Activated T-cell treated with anti-CD3 and anti-CD28 coated beads, Interleukin-2, amount 50 U/mL, for 48 hours (primary cell): ENCODE data around the gene IPCEF1.
"Not testable (repeated sequence)": the region's sequence is repeated elsewhere in the genome, so short reads cannot be mapped to it uniquely, and the experiment has no call there.

Experiments
- DNase-seq, 2 experiments: peaks; one replicate each; pipeline ENCODE4 v3.0.0-alpha.2; 2020

IPCEF1 gene

DNA sequence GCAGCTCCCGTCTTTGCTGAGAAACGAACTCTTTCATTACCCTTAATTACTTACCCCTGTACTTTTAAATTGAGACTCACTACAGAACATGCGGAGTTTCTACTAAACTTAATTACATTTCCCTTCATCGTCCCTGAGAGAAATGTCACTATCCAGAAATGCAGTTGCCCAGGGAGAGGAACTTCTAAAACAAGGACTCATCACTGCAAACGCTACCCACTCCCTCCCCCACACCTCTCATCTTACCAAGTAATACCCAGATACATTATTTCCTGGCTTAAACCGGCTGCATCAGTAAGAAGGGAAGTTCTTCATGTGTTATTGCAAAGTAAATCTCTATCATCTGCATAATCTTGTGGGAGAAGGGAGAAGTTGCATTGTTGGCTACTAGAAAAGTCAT lies 138.3 kb downstream of the IPCEF1 start:
- no peak for DNase-seq

GRCh38 chr6:154213782-154214181 lies 142.8 kb downstream of the IPCEF1 start:
- no peak for DNase-seq

DNA sequence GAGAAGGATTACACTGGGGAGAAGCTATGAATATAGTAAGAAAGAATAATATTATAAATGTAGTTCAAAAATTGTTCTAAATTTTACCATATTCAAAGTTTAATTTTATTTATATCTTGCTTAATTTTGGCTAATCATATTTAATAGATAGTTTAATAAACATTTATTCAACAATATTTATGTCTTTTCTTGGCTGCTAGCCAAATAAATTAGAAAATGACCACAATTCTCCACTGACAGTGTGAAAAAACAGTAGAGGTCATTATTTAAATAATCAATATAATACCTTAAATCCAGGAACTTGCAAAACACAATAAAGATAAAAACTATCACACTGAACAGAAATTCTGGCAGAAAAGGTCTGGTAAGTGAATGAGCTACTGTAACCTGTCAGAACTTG lies 145.9 kb downstream of the IPCEF1 start:
- DNase-seq: no peak

GRCh38 chr6:154209555-154209954 lies 147.0 kb downstream of the IPCEF1 start:
- no peak for DNase-seq

- DNase-seq: no peak
Observed at GRCh38 chr6:154206996-154207395, 149.6 kb downstream of the IPCEF1 start.

GRCh38 chr6:154206141-154206540 lies 150.5 kb downstream of the IPCEF1 start:
- no peak for DNase-seq

DNA sequence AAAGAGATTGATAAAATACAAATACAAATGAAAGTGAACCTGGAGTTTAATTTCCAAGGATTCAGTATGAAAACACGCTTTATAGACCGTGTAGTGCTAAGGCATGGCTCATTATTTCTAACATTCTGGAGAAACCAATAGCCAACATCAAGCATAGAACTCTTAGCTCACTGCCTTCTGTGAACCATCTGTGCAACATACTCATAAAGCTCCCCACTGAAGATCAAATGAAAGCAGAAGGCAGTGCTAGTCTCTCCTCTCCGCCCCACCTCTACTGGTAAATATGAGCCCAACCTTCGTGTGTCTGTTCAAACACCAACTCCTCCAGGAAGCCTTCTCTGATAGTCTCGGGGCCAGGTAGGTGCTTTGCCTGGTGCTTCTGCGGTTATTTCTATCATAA lies 153.6 kb downstream of the IPCEF1 start:
- DNase-seq: no peak

DNA sequence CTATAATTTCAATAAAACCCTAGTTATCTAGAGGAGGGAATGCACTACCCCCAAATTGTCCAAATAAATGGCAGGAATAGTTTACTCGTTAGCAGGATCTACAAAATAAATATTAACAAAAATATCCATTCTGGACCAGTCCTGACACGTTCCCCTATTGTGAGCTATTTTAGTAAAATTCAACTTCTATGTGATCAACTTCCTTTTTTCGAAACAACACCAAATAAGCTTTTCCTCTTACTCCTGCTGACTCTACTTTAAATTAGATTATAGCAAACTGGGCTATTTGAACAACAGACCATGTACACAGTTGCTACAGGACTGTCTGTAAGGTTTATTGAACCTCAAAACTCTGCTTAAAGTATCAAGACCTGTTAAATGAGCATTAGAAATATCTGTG lies 154.3 kb downstream of the IPCEF1 start:
- DNase-seq: no peak

- not testable (repeated sequence) for DNase-seq
Observed at GRCh38 chr6:154201688-154202087, 154.9 kb downstream of the IPCEF1 start.

DNA sequence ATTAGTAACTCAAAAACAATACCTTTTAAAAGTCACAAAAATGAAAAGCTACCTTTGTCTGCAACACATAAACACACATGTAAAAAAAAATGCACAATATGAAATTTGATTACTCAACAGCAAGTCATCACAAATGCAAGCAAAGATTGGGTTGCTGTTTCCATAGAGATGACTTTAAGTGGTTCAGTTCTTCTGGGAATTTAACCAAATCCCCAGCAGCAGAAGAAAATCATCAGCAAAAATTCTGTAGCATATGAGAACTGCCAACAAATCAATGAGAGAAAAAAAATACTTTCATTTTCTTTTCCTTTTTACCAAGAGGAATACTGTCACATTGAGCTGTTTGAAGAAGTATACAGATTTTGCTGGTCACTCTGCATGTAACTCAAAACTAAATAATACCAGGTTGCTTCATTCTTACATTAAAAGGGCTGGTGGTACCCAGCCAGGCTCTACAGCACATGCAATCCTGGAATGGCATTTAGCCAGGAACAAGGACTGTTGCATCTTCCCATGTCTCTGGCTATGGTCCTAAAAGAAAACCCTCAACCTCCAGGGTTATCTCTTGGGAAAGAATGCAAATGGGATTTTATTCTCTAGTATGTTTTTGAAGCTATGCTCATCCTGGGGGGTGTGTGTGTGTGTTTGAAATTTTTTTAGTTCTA lies 159.3 kb downstream of the IPCEF1 start:
- DNase-seq: no peak

GRCh38 chr6:154196333-154196885 lies 160.2 kb downstream of the IPCEF1 start:
- no peak for DNase-seq

DNA sequence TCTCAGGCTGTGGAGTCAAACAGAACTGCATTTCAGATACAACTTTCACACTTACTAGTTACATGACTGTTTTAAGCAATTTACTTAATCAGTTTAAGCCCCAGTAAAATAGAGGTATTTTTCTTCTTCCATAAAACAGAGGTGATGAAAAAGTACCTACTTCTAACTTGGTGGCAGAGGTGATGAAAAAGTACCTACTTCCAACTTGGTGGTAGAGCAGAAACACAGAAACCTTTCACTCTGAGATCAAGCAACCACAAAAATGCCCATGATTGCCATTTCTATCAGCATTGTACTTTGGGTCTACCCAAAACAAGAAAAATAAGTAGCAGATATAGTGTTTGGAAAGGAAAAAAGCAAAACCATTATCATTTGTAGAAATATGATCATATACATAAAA lies 168.9 kb downstream of the IPCEF1 start:
- no peak for DNase-seq

DNA sequence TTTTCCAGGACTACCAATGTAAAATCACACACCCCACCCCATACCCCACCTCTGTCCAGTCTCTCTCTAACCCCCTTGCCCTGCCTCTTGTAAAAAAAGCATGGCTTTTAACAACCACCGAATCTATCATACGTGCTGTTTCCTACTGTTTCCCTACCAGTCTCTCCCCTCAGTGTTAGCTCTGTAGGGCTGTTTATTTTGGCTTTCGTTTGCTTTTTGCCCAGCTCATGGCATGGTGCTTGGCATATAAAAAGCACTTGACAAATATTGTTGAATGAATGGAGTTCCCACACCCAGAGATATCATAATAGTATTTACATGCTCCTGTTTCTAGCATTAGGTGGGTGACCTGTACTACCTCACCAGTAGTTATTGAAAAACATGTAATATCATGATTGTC lies 169.4 kb downstream of the IPCEF1 start:
- DNase-seq: no peak

GRCh38 chr6:154179434-154179833 lies 177.2 kb downstream of the IPCEF1 start:
- no peak for DNase-seq

- not testable (repeated sequence) for DNase-seq
Observed at GRCh38 chr6:154172393-154172792, 184.2 kb downstream of the IPCEF1 start.

- no peak for DNase-seq
Observed at GRCh38 chr6:154170106-154170505, 186.5 kb downstream of the IPCEF1 start.

- peak; percentile 61 to 62 for DNase-seq
Observed at GRCh38 chr6:154169193-154169847, 187.3 kb downstream of the IPCEF1 start.

DNA sequence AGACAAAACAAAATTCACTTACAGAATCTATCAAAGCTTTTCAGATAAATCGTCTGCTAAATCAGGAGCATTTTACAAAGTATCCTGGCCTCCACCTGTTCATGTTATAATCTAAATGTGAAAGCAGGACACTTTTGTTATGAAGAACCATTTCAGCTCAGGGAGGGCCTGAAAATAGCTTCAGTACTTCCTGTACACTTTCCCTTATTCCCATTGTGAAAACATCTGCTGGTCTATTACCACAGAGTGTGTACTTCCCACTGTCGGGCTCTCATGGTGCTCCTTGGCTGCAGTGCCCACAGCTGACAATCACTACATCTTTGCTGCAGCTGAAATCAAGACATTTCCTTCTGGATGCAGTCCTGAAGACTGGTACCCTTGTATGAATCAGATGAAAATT lies 189.5 kb downstream of the IPCEF1 start:
- no peak for DNase-seq

- no peak for DNase-seq
Observed at GRCh38 chr6:154166140-154166539, 190.5 kb downstream of the IPCEF1 start.

DNA sequence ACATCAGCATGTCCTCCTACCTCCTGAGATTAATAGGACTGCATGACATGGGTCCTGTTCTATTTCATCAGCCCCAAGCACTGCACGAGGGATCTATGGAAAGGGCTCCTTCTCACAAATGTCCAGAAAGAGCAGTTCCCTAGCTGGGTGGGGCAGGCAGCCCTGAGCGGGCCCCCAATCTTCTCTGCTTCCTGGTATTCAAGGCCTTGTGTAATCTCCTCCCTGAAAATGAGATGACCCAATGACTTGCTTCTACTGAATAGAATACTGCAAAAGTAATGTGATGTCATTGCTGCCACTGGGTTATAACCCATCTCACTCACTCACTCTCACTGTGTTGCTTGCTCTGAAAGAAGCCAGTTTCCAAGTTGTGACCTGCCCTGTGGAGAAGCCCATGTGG lies 191.1 kb downstream of the IPCEF1 start:
- no peak for DNase-seq

- no peak for DNase-seq
Observed at GRCh38 chr6:154164397-154164796, 192.2 kb downstream of the IPCEF1 start.

DNA sequence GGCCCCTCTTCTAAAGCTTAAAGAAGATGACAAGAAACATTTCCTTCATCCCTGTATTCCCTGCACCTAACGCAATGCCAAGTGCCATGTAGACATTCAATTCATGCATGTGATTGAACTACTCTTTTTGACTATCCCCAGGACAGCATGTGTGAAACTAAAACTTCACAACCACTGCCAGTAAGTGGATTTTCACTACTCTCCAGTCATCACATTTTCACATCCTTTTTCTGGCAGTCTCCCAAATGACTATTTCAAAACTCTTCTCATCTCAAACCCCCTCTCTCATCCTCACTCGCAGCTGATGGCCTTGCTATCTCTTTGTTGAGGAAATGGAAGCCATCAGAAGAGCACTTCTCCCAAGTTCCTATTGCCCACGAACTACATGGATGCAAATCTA lies 194.9 kb downstream of the IPCEF1 start:
- DNase-seq: no peak

DNA sequence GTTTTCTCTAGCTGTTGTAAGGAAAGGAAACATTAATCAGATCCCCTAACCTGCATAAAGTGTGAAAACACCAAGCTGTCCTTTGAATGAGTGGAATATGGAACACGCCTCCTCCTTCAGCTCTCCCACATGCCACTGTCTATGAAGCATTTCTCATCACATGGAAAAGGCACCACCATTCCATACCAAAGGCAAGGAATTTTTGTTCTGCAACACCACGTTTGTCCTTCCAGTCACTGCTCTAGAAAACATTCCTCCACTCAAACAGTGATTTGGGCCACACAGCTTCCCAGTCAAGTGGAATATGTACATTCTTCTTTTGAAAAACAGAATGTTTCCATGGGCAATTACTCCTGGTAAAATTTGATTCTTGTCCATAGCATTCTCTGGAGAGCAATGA lies 197.5 kb downstream of the IPCEF1 start:
- DNase-seq: no peak

- no peak for DNase-seq
Observed at GRCh38 chr6:154157706-154158105, 198.9 kb downstream of the IPCEF1 start.

- peak; percentile 35 to 40 for DNase-seq
Observed at GRCh38 chr6:154157082-154157481, 199.5 kb downstream of the IPCEF1 start.
